Panc1 (cell line): ENCODE results near the gene DYNC1LI1. TPM values are rescaled to one million over a fixed set of nuclear protein-coding genes. Genes with fewer than 3 reads are reported as not detected.

ENCODE experiments used
- ATAC-seq: fragments of 200-7000 bp; cut with Tn5 transposase; 2 replicates; pipeline ENCODE4 v1.9.1; 2020; ENCODE audit warnings: mild to moderate bottlenecking, moderate library complexity
- BruUV-seq: library from RNA; stranded (reverse); fragments of 400-500 nt; replicated peaks from 2 replicates; lab custom pipeline; 2021; lab: Mats Ljungman, UMichigan
- CTCF ChIA-PET: fragments of 300-600 bp; sonication (Branson Sonifier 250); formaldehyde crosslinking; loops from one replicate; lab custom pipeline; 2022; ENCODE audit warnings: antibody characterized with exemption; lab: Charles Lee
- POLR2A ChIA-PET: fragments of 300-600 bp; sonication (Branson Sonifier 250); formaldehyde crosslinking; loops from one replicate; lab custom pipeline; 2022; ENCODE audit warnings: antibody characterized with exemption; lab: Charles Lee
- DNase-seq: peaks from one replicate; pipeline ENCODE4 v3.0.0-alpha.2; 2010; ENCODE audit warnings: low read depth, low spot score
- H3K27ac ChIP-seq: 2 replicates; pipeline ENCODE4 v1.5.1; 2011; ENCODE audit warnings: mild to moderate bottlenecking, low read length, inconsistent platforms
- H3K27me3 ChIP-seq: fragments of 200-500 bp; sonication (Bioruptor generic); 2 replicates; pipeline ENCODE4 v1.6.0; 2014; ENCODE audit warnings: low read length, inconsistent platforms; ENCODE audit not compliant: control insufficient read depth, insufficient read depth
- H3K36me3 ChIP-seq: fragments of 200-500 bp; sonication (Bioruptor generic); 2 replicates; pipeline ENCODE4 v1.5.1; 2014; ENCODE audit warnings: inconsistent platforms, mild to moderate bottlenecking, low read length, moderate library complexity; ENCODE audit not compliant: control insufficient read depth, insufficient read depth
- H3K4me1 ChIP-seq: 2 replicates; pipeline ENCODE4 v1.5.1; 2011; ENCODE audit warnings: inconsistent platforms, mild to moderate bottlenecking, low read length, moderate library complexity; ENCODE audit not compliant: control insufficient read depth, insufficient read depth
- H3K4me3 ChIP-seq, 2 experiments: 2 replicates each; pipeline ENCODE4 v1.5.1; 2011 to 2012; ENCODE audit warnings: low read depth in 2 of 2, low read length in 2 of 2, mild to moderate bottlenecking in 2 of 2, inconsistent platforms in 1 of 2, moderate library complexity in 1 of 2
- H3K9me3 ChIP-seq: fragments of 200-500 bp; sonication (Bioruptor generic); 2 replicates; pipeline ENCODE4 v1.5.1; 2014; ENCODE audit warnings: low read depth, mild to moderate bottlenecking, inconsistent platforms, low read length, moderate library complexity; ENCODE audit not compliant: control insufficient read depth, insufficient read depth
- POLR2AphosphoS5 ChIP-seq: IDR thresholded peaks from 2 replicates; pipeline ENCODE4 v1.6.1; 2012; ENCODE audit warnings: mild to moderate bottlenecking, low read depth, low read length, moderate library complexity
- SIN3A ChIP-seq: IDR thresholded peaks from 2 replicates; pipeline ENCODE4 v1.6.1; 2012; ENCODE audit warnings: low read depth, mild to moderate bottlenecking, low read length, moderate library complexity, borderline replicate concordance; ENCODE audit not compliant: insufficient read depth
- TCF7L2 ChIP-seq: IDR thresholded peaks from 2 replicates; pipeline ENCODE4 v1.6.1; 2011; ENCODE audit warnings: mild to moderate bottlenecking, low read depth, low read length, inconsistent platforms
- in situ Hi-C: cut with HindIII; loops from 2 replicates; pipeline ENCODE4 v1.10.0; 2016; ENCODE audit warnings: low sequenced_read_pairs, low pct_unique_long_range_greater_than_20kb
- intact Hi-C: fragments of 100-400 bp; cut with micrococcal nuclease; formaldehyde crosslinking; loops from one replicate; pipeline ENCODE4 v1.10.0; 2022; ENCODE audit not compliant: unreplicated experiment
- total RNA-seq: library from RNA; stranded (reverse); gene quantifications from one replicate; pipeline ENCODE4 v1.2.1, GENCODE V29; 2021; ENCODE audit not compliant: unreplicated experiment
- TF ChIP-seq, protein P1 (sequence below): fragments of 450-650 bp; IDR thresholded peaks from 2 replicates; pipeline ENCODE4 v1.5.1; 2017; ENCODE audit warnings: mild to moderate bottlenecking
- TF ChIP-seq, protein P2 (sequence below), 2 experiments: IDR thresholded peaks; 2 replicates each; pipeline ENCODE4 v1.6.1; 2011 to 2012; ENCODE audit warnings: low read depth in 2 of 2, control low read depth in 1 of 2, low read length in 1 of 2, mild to moderate bottlenecking in 1 of 2, moderate library complexity in 1 of 2; ENCODE audit not compliant: insufficient read depth in 1 of 2

Gene DYNC1LI1
- total RNA-seq, 1 experiment from 2014 or later: 30.5 TPM

DNA sequence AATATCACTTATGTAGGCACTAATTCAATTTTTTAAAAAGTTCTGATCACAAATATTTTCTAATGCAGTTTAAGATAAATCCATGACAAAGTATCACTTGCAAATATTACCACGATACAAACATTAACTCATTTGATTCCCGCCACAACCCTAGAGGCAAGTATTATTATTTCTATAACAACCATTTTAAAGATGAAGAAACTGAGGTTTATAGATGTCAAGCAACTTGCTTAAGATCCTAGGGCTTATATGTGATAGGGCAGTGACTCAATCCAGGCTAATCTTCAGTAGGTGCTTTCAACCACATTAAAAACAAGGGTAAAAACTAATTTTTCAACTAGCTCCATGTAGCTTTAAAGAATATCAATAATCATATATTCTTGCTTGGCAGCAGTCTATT, 1.7 kb downstream of the DYNC1LI1 start:
- ChIA-PET POLR2A (no interaction called here), CTCF (no interaction called here)
- TF ChIP-seq TCF7L2 (no peak), POLR2AphosphoS5 (no peak), SIN3A (no peak)
- TF ChIP-seq, protein P1, sequence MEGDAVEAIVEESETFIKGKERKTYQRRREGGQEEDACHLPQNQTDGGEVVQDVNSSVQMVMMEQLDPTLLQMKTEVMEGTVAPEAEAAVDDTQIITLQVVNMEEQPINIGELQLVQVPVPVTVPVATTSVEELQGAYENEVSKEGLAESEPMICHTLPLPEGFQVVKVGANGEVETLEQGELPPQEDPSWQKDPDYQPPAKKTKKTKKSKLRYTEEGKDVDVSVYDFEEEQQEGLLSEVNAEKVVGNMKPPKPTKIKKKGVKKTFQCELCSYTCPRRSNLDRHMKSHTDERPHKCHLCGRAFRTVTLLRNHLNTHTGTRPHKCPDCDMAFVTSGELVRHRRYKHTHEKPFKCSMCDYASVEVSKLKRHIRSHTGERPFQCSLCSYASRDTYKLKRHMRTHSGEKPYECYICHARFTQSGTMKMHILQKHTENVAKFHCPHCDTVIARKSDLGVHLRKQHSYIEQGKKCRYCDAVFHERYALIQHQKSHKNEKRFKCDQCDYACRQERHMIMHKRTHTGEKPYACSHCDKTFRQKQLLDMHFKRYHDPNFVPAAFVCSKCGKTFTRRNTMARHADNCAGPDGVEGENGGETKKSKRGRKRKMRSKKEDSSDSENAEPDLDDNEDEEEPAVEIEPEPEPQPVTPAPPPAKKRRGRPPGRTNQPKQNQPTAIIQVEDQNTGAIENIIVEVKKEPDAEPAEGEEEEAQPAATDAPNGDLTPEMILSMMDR: no peak
- TF ChIP-seq, protein P2, sequence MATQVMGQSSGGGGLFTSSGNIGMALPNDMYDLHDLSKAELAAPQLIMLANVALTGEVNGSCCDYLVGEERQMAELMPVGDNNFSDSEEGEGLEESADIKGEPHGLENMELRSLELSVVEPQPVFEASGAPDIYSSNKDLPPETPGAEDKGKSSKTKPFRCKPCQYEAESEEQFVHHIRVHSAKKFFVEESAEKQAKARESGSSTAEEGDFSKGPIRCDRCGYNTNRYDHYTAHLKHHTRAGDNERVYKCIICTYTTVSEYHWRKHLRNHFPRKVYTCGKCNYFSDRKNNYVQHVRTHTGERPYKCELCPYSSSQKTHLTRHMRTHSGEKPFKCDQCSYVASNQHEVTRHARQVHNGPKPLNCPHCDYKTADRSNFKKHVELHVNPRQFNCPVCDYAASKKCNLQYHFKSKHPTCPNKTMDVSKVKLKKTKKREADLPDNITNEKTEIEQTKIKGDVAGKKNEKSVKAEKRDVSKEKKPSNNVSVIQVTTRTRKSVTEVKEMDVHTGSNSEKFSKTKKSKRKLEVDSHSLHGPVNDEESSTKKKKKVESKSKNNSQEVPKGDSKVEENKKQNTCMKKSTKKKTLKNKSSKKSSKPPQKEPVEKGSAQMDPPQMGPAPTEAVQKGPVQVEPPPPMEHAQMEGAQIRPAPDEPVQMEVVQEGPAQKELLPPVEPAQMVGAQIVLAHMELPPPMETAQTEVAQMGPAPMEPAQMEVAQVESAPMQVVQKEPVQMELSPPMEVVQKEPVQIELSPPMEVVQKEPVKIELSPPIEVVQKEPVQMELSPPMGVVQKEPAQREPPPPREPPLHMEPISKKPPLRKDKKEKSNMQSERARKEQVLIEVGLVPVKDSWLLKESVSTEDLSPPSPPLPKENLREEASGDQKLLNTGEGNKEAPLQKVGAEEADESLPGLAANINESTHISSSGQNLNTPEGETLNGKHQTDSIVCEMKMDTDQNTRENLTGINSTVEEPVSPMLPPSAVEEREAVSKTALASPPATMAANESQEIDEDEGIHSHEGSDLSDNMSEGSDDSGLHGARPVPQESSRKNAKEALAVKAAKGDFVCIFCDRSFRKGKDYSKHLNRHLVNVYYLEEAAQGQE (IDR thresholded peaks at IDR 0.05; ENCODE audit: insufficient read depth in 1 of 2, low read depth in 2 of 2, low read length in 1 of 2): no peak
- in situ Hi-C loops: no loop called here
- Histone ChIP-seq H3K9me3 (no peaks in the 10 kb centered on the region), H3K4me3 (peak overlapping the region; percentile 76 to 81; a peak in 3 of 4 replicates), H3K4me1 (peaks cover 6% of the 10 kb centered on the region), H3K36me3 (peaks cover 9% of the 10 kb centered on the region), H3K27ac (no peak overlapping the region), H3K27me3 (no peaks in the 10 kb centered on the region)
- intact Hi-C loops: no loop called here
- ATAC-seq (no peak), DNase-seq (no peak)
- TSS peak; percentile 76 for BruUV-seq

DNA sequence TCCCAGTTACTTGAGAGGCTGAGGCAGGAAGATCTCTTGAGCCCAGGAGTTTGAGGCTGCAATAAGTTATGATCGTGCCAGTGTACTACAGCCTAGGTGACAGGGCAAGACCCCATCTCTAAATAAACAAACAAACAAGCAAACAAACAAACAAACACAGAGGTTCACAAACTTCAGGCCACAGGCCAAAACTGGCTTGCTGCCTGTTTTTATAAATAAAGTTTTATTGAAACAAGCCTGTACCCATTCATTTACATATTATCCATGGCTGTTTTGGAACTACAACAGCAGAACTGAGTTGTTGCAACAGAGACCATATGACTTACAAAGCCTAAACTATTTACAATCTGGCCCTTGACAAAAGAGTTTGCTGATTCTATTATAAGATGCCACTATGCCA, 6.5 kb downstream of the DYNC1LI1 start:
- CTCF ChIA-PET: no interaction called here
- Histone ChIP-seq H3K27ac (no peak overlapping the region), H3K4me3 (no peak overlapping the region), H3K27me3 (no peaks in the 10 kb centered on the region), H3K9me3 (no peaks in the 10 kb centered on the region), H3K36me3 (peaks cover 5% of the 10 kb centered on the region; the same call in 1 of the 2 replicates), H3K4me1 (no peaks in the 10 kb centered on the region; the same call in 1 of the 2 replicates)
- ATAC-seq (no peak), DNase-seq (no peak)
- intact Hi-C loops: no loop called here
- POLR2A ChIA-PET: no interaction called here
- no TSS peak for BruUV-seq
- no peak for TF ChIP-seq TCF7L2
- TF ChIP-seq, protein P1: no peak
- TF ChIP-seq, protein P2 (IDR thresholded peaks at IDR 0.05; ENCODE audit: insufficient read depth in 1 of 2, low read depth in 2 of 2, low read length in 1 of 2): no peak
- TF ChIP-seq SIN3A: no peak
- no peak for TF ChIP-seq POLR2AphosphoS5
- in situ Hi-C loops: no loop called here
